ENCODE measurements around the gene KCNH2.

DNA sequence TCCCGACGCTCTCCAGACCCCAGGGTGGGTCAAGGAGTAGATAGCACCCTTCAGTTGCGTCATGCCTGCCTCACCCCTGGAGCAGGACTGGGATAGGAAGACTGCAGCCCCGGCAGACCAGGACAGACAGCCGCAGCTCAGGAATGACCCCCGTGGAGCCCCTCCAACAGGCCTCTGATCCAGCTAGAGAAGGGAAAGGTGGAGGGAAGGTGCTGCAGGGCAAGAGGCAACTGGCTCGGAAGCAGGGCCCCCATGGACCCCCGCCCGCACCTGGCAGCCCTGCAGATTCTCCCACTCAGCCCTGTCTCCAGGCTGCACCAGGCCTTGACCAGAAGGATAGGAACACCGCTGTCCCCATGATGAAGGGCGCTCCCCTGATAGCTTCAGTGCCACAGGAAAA lies 7.7 kb downstream of the KCNH2 start:
- no peak for TF ChIP-seq MXI1 (IDR thresholded peaks at IDR 0.05; ENCODE audit: low read depth, low read length)
- TF ChIP-seq EZH2phosphoT487 (IDR thresholded peaks at IDR 0.05; ENCODE audit: borderline replicate concordance, low read depth) = no peak
- TF ChIP-seq, protein P1, sequence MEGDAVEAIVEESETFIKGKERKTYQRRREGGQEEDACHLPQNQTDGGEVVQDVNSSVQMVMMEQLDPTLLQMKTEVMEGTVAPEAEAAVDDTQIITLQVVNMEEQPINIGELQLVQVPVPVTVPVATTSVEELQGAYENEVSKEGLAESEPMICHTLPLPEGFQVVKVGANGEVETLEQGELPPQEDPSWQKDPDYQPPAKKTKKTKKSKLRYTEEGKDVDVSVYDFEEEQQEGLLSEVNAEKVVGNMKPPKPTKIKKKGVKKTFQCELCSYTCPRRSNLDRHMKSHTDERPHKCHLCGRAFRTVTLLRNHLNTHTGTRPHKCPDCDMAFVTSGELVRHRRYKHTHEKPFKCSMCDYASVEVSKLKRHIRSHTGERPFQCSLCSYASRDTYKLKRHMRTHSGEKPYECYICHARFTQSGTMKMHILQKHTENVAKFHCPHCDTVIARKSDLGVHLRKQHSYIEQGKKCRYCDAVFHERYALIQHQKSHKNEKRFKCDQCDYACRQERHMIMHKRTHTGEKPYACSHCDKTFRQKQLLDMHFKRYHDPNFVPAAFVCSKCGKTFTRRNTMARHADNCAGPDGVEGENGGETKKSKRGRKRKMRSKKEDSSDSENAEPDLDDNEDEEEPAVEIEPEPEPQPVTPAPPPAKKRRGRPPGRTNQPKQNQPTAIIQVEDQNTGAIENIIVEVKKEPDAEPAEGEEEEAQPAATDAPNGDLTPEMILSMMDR (IDR thresholded peaks at IDR 0.05) = no peak
- TF ChIP-seq, protein P2, sequence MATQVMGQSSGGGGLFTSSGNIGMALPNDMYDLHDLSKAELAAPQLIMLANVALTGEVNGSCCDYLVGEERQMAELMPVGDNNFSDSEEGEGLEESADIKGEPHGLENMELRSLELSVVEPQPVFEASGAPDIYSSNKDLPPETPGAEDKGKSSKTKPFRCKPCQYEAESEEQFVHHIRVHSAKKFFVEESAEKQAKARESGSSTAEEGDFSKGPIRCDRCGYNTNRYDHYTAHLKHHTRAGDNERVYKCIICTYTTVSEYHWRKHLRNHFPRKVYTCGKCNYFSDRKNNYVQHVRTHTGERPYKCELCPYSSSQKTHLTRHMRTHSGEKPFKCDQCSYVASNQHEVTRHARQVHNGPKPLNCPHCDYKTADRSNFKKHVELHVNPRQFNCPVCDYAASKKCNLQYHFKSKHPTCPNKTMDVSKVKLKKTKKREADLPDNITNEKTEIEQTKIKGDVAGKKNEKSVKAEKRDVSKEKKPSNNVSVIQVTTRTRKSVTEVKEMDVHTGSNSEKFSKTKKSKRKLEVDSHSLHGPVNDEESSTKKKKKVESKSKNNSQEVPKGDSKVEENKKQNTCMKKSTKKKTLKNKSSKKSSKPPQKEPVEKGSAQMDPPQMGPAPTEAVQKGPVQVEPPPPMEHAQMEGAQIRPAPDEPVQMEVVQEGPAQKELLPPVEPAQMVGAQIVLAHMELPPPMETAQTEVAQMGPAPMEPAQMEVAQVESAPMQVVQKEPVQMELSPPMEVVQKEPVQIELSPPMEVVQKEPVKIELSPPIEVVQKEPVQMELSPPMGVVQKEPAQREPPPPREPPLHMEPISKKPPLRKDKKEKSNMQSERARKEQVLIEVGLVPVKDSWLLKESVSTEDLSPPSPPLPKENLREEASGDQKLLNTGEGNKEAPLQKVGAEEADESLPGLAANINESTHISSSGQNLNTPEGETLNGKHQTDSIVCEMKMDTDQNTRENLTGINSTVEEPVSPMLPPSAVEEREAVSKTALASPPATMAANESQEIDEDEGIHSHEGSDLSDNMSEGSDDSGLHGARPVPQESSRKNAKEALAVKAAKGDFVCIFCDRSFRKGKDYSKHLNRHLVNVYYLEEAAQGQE (IDR thresholded peaks at IDR 0.05; ENCODE audit: low read depth, low read length) = no peak
- no peak for TF ChIP-seq POLR2AphosphoS5 (IDR thresholded peaks at IDR 0.05; ENCODE audit: low read depth, low read length)
- no peak for TF ChIP-seq GATA2 (CRISPR knock-in tag; IDR thresholded peaks at IDR 0.05)
